Bronchial epithelial cell (primary cell): Measurements from ENCODE around the gene SNRNP48. TPM values are rescaled to one million over a fixed set of nuclear protein-coding genes. Genes with fewer than 3 reads are reported as not detected.

ENCODE experiments used
- DNase-seq: peaks from one replicate; pipeline ENCODE4 v3.0.0-alpha.2; 2010; ENCODE audit warnings: low read depth
- FAIRE-seq: peaks from 2 replicates; lab custom pipeline; 2011; peaks lifted over from hg19 to GRCh38; lab: Jason Lieb, UNC
- H3K27me3 ChIP-seq: 2 replicates; pipeline ENCODE4 v1.5.1; 2011; ENCODE audit warnings: low read length; ENCODE audit not compliant: control insufficient read depth, insufficient read depth
- H3K36me3 ChIP-seq: 2 replicates; pipeline ENCODE4 v1.5.1; 2011; ENCODE audit warnings: low read length; ENCODE audit not compliant: control insufficient read depth, insufficient read depth
- H3K4me3 ChIP-seq: 2 replicates; pipeline ENCODE4 v1.5.1; 2011; ENCODE audit warnings: mild to moderate bottlenecking, low read depth, low read length, control low read depth
- total RNA-seq: library from RNA; depleted of rRNA; stranded (reverse); fragments of >200 nt; gene quantifications from 2 replicates; pipeline ENCODE4 v1.2.1, GENCODE V29; 2014
- TF ChIP-seq, protein P1 (sequence below): IDR thresholded peaks from 2 replicates; pipeline ENCODE4 v1.5.1; 2011; ENCODE audit warnings: mild to moderate bottlenecking, moderate library complexity, low read length, control low read depth, inconsistent platforms; ENCODE audit not compliant: insufficient read depth, severe bottlenecking

The SNRNP48 gene
- total RNA-seq, 1 donor from 2014 or later: 10.0 TPM

DNA sequence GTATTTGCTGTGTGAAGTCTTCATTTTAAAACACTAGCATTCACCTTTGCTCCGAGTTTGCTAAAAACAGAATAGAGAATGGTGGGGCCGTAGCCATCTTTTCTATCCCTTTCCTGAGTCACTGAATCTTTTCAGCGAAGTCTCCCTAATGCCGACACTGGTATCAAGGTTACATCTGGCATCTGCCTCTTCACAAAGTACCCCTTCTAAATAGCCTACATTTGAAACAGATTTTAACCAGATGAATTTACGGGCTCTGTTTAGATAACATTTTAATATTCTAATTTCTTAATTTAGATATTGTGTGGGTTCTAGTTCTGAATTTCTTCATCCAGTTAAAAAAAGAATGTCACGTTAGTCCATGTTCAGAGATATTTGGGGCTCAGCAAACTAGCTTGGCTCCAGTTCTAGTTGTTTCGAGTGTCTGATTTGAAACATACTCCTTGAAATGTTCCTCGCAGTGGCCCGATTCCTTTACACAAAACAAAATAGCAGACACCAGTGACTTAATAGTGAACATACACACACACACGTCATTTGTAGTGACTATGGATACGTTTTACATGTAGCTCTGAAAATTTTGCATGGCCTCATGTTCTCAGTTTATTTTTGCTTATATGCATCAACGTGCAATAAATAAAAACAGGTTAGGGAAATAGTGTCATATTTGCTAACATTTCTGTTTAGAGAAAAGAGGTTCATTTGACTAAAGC is 33.4 kb upstream of the SNRNP48 start:
- no peak for FAIRE-seq
- H3K36me3 ChIP-seq: peaks cover 21% of the 10 kb centered on the region

DNA sequence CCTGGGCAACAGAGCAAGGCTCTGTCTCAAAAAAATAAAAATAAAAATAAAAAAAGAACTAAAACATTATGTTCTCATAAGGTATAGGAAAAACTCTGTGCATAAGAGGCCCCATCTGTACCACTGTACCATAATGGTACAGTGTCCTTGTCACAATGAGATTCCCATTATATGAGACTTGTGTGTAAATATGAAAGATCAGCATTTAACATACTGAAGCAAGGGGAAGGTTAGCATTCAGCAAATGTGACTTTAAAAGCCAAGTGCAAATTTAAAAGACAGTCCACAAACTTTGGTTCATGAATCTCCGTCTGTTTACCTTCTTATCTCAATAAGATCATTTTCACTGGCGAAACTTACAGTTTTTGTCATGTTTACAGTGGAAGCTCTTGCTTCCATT is 32.3 kb upstream of the SNRNP48 start:
- TF ChIP-seq, protein P1, sequence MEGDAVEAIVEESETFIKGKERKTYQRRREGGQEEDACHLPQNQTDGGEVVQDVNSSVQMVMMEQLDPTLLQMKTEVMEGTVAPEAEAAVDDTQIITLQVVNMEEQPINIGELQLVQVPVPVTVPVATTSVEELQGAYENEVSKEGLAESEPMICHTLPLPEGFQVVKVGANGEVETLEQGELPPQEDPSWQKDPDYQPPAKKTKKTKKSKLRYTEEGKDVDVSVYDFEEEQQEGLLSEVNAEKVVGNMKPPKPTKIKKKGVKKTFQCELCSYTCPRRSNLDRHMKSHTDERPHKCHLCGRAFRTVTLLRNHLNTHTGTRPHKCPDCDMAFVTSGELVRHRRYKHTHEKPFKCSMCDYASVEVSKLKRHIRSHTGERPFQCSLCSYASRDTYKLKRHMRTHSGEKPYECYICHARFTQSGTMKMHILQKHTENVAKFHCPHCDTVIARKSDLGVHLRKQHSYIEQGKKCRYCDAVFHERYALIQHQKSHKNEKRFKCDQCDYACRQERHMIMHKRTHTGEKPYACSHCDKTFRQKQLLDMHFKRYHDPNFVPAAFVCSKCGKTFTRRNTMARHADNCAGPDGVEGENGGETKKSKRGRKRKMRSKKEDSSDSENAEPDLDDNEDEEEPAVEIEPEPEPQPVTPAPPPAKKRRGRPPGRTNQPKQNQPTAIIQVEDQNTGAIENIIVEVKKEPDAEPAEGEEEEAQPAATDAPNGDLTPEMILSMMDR: no peak
- Histone ChIP-seq H3K27me3 (no peaks in the 10 kb centered on the region), H3K36me3 (peaks cover 26% of the 10 kb centered on the region), H3K4me3 (no peak overlapping the region)
- FAIRE-seq: no peak
- no peak for DNase-seq

More for the DNA sequence above, 33.4 kb upstream of the SNRNP48 start:
- no peak overlapping the region for H3K4me3 ChIP-seq
- no peak for DNase-seq
- no peaks in the 10 kb centered on the region for H3K27me3 ChIP-seq
- TF ChIP-seq, protein P1: no peak

DNA sequence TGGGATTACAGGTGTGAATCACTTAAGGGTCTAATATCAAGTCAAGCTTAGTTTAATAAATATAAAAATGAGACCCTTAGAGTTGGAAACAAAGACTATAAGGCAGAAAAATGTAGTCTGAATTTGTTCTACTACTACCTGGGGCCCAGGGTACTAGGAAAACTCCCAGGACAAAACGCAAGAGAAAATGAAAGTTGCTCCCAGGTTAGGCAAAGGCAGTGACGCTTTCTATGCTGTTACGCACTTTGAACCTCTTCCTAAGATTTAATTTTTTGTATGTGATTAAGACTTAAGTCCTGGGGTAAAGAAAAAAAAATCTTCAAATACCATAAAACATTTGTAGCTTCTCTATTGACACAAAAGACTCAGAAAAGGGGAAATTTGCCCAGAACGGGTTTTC is 31.2 kb upstream of the SNRNP48 start:
- FAIRE-seq (no peak), DNase-seq (no peak)
- Histone ChIP-seq H3K4me3 (no peak overlapping the region), H3K36me3 (peaks cover 28% of the 10 kb centered on the region), H3K27me3 (no peaks in the 10 kb centered on the region)
- TF ChIP-seq, protein P1: no peak

DNA sequence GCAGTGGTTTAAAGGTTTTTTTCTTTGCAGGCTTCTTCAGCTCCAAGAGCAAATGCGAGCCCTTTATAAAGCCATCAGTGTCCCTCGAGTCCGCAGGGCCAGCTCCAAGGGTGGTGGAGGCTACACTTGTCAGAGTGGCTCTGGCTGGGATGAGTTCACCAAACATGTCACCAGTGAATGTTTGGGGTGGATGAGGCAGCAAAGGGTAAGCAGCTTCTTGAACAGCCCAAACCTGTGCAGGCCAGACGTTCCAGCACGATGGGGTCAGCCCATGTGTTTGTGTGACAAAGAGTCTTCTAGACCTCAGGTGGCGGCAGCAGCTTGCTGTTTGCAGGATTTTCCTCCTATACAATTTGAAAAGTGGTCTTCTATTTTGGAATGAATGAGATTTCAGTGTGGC is 30.8 kb upstream of the SNRNP48 start:
- FAIRE-seq: no peak
- H3K36me3 ChIP-seq: peaks cover 29% of the 10 kb centered on the region
- no peak overlapping the region for H3K4me3 ChIP-seq

DNA sequence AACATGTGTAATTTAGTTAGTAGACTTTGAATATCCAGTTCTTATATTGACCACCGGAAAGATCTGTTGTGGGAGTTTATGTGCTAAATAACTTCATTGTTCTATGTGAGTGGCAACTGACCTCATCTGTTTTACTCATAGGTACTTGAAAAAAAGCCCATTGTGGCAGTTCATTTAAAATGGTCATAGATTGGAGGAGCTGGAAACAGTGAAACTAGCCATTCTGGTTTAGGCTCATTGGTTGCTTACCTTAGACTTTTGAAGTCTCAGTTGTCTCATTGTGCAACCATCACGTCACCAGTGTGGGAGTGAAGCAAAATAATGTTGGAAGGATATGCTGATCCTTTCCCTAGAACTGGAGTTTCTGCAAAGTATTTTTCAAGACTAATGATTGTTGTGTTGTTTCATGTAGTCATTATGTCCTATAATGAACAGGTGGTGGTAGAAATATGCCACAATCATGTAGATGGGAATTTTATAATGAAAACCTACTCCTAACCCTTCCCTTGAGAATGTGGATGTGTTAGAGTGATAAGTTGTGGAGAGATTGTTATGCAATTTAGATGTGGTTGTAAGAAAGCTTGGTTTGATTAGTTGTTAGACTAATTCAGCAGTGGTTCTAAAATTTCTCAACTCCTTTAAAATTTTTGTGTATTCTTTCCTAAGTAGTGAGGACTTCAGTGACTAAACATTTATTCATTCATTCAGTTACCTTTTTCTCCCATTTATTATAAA is 30.2 kb upstream of the SNRNP48 start:
- DNase-seq (peak; percentile 90), FAIRE-seq (peak; percentile 72)
- Histone ChIP-seq H3K27me3 (no peaks in the 10 kb centered on the region), H3K36me3 (peaks cover 27% of the 10 kb centered on the region), H3K4me3 (no peak overlapping the region)
- TF ChIP-seq, protein P1: no peak

More for the DNA sequence above, 30.8 kb upstream of the SNRNP48 start:
- no peaks in the 10 kb centered on the region for H3K27me3 ChIP-seq
- TF ChIP-seq, protein P1: no peak
- DNase-seq: no peak
